COR-L47 (cell line): ENCODE data around the gene MIS18A.
A peak's percentile ranks its signal among the peaks of the same experiment; 100 is the strongest.
"Not testable (repeated sequence)": the region's sequence is repeated elsewhere in the genome, so short reads cannot be mapped to it uniquely, and the experiment has no call there.

ENCODE experiments used
- DNase-seq: peaks from one replicate; lab custom pipeline; 2025; lab: John Stamatoyannopoulos, UW

MIS18A gene

GRCh38 chr21:32278518-32279376, at the start of gene MIS18A:
TSS of gene MIS18A (minus strand) at chr21:32279049. CDS start at chr21:32279014, 35 bp downstream.
- DNase-seq = peak; percentile 94

GRCh38 chr21:32328595-32328994, 49.7 kb upstream of the MIS18A start:
- no peak for DNase-seq

- DNase-seq = no peak
Observed at GRCh38 chr21:32325706-32326105, 46.9 kb upstream of the MIS18A start.

- DNase-seq = no peak
Observed at GRCh38 chr21:32322676-32323075, 43.8 kb upstream of the MIS18A start.

- DNase-seq = no peak
Observed at GRCh38 chr21:32322103-32322502, 43.3 kb upstream of the MIS18A start.

GRCh38 chr21:32321480-32321879, 42.6 kb upstream of the MIS18A start:
- no peak for DNase-seq

GRCh38 chr21:32320726-32321125, 41.9 kb upstream of the MIS18A start:
- DNase-seq = no peak

- DNase-seq = no peak
Observed at GRCh38 chr21:32320059-32320458, 41.2 kb upstream of the MIS18A start.

- DNase-seq = no peak
Observed at GRCh38 chr21:32319012-32319411, 40.2 kb upstream of the MIS18A start.

- DNase-seq = no peak
Observed at GRCh38 chr21:32317726-32318125, 38.9 kb upstream of the MIS18A start.

- no peak for DNase-seq
Observed at GRCh38 chr21:32316361-32317215, 37.7 kb upstream of the MIS18A start.

- no peak for DNase-seq
Observed at GRCh38 chr21:32315511-32316281, 36.8 kb upstream of the MIS18A start.

- no peak for DNase-seq
Observed at GRCh38 chr21:32314806-32315205, 36.0 kb upstream of the MIS18A start.

- DNase-seq = no peak
Observed at GRCh38 chr21:32312976-32313375, 34.1 kb upstream of the MIS18A start.

GRCh38 chr21:32312326-32312725, 33.5 kb upstream of the MIS18A start:
- no peak for DNase-seq

GRCh38 chr21:32311621-32312020, 32.8 kb upstream of the MIS18A start:
- no peak for DNase-seq

- DNase-seq = not testable (repeated sequence)
Observed at GRCh38 chr21:32310976-32311375, 32.1 kb upstream of the MIS18A start.

GRCh38 chr21:32309906-32310460, 31.1 kb upstream of the MIS18A start:
- DNase-seq = no peak

- DNase-seq = no peak
Observed at GRCh38 chr21:32308696-32309095, 29.8 kb upstream of the MIS18A start.

GRCh38 chr21:32307706-32308105, 28.9 kb upstream of the MIS18A start:
- DNase-seq = no peak

- no peak for DNase-seq
Observed at GRCh38 chr21:32306021-32306780, 27.4 kb upstream of the MIS18A start.
